Activated T-helper 1 cell treated with anti-CD3 and anti-CD28 coated beads, Interleukin-2, amount 50 U/mL, for 16 hours (primary cell): ENCODE data around the gene CHST9.
"Not testable (repeated sequence)": the region's sequence is repeated elsewhere in the genome, so short reads cannot be mapped to it uniquely, and the experiment has no call there.

ENCODE experiments used
- DNase-seq, 2 donors: peaks; one replicate each; pipeline ENCODE4 v3.0.0-alpha.2; 2020; ENCODE audit warnings: low read depth in 1 of 2, low spot score in 1 of 2

Gene CHST9

DNA sequence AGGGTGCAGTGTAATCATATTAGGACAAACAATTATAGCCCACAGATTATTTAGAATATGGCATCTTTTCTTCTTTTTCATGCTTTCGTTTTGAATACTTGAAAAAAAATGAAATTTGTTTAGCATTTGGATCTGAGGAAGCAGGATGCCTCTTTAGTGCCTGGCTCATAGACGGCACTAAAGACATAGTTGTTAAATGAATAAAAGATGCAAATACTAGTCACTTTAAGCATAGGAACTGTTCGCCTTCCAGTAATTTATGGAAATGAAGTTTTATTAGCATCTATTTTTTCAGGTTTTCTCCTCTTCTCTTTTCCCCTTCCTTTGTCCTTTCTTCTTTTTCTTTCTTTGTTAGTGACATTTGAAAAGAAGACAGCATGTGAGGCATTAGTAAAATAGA, 80.4 kb downstream of the CHST9 start:
- DNase-seq: no peak

DNA sequence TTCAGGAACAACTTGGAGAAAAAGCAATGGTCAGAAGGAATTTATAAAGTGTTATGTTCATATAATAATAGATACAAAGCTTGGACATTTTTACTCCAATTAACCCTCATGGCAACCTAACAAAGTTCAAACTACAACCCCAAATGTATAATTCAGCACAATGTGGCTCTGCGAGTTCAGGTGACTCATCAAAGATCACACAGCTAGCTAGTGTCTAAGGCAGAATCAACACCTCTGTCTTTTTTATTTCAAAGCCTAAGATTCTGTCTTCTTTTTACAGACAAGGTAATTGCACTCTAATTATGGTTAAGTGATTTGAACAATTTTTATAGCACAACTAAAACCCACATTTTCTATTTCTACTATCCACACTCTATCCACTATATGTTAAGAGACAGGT, 90.5 kb downstream of the CHST9 start:
- DNase-seq: no peak

- DNase-seq: not testable (repeated sequence)
Measured at GRCh38 chr18:27093290-27093689, 91.8 kb downstream of the CHST9 start.

GRCh38 chr18:27081701-27082100, 103.4 kb downstream of the CHST9 start:
- DNase-seq: no peak

DNA sequence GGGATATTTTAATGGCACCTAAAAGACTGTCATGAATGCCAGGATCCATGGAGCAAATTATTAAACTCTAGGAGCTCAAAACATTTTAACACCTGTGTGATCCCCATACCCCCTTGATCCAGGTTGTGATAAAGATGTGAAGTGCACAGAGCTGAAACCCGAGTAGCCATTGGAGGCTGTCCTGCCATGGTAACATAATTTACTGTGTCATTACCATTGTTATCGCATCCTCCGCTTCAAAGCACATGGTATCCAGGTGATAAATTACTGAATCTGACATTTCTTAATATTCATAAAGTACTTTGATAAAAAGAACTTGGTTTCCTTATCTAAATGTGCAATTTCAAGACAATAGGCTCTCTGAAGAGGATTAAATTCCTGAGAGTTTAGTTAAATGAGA, 109.3 kb downstream of the CHST9 start:
- no peak for DNase-seq

DNA sequence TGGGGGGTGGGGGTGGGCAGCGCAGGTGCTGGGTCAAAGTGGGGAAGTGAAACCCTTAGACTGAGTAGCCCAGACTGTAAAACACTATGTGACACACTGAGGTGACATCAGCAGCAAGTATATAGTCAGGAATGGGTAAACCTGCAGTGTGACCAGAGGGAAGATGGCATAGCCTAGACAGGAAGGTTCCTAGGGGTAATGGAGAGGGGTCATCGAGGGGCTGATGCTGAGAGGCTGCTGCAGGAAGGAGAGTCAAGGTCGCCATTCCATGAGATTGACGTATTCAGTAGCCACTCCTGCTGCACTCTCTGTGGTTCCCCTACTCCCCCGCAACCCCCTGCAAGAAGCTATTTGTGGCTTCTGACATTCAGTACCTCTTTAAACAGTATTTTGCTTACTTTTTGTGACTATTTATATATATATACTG, 111.7 kb downstream of the CHST9 start:
- DNase-seq: no peak

DNA sequence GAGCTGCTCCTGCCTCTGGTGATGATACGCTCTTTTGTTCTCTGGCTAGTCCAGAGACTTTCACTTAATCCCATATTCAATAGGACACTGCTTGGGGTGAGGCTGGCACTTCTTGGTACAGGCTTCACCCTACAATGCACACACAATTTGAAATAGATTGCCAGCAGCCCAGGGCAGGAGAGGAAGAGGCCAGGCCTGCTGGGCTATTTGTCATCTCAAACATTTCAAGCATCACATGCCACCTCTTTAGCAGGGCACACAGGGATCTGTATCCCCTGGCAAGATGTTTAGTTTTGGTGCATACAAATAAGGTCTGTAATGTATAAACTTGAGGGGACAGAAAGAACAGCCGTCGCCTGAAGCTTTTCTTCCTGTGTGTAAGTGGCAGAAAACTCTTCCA, 120.4 kb downstream of the CHST9 start:
- DNase-seq: no peak

- DNase-seq: no peak
Measured at GRCh38 chr18:27062802-27063201, 122.3 kb downstream of the CHST9 start.

DNA sequence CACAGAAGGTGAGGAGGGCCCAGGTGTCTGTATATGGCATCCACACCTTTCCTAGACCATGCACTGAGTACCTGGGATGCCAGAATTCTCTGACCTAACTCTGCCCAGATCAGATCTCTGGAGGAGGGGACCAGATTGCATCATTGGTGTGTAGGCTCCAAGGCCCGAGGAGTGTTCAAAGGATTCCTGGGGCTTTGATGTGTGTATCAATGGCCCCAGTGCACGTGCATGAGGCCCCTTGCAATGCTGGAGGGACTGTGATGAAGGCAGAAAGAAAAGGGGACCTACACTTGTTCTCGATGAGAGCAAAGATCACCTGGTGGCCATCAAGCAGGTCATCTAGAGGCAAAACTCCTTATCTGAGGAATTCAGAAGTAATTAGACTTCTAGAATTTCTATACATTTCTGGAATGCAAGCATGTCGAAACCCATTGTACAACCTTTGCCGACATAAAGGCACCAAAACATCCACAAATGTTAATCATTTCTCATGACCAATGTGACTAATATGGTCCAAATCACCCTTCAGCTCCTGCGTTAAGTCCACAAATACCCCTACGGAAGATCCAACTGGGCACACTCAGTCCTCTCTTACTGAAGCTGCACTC, 123.5 kb downstream of the CHST9 start:
- no peak for DNase-seq

GRCh38 chr18:27057519-27058234, 127.4 kb downstream of the CHST9 start:
- no peak for DNase-seq

- no peak for DNase-seq
Measured at GRCh38 chr18:27054926-27055325, 130.2 kb downstream of the CHST9 start.

DNA sequence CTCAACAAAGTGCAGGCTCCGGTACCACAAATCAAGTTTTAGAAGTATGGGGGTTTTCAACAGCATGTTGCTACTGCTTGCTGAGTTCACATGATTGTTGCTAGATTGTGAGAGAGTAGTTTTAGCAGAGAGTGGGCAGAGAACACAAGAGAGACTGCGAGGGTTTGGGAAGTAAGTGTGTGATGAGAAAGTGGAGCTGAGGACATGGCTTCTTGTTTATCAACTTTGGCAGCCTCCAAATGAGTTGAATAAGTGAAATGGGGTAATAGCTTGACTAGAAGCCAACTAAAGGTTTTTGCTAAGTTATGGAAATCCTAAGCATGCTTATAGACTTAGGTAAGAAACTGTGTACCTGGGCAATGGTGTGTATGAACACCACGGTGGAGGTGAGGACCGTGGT, 135.1 kb downstream of the CHST9 start:
- DNase-seq: no peak

GRCh38 chr18:27045342-27045741, 139.8 kb downstream of the CHST9 start:
- DNase-seq: no peak

GRCh38 chr18:27042177-27042576, 142.9 kb downstream of the CHST9 start:
- no peak for DNase-seq

DNA sequence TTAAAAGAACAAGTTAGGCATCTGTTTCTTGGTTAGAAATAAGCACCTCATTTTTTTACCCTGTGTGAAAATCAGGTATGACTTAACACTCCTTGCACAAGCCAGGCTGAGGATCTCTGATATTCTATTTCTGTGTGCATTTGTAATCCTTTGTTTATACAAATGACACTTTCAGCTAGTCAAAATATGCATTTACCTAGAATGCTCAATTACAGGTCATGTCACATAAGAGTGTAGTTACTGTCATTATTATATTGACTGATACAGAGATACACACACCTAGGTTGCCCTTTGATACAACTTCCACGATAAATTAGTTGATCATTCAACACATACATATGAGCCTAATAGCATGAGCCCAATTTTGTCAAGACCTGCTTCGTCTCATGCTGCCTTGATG, 144.3 kb downstream of the CHST9 start:
- DNase-seq: no peak

DNA sequence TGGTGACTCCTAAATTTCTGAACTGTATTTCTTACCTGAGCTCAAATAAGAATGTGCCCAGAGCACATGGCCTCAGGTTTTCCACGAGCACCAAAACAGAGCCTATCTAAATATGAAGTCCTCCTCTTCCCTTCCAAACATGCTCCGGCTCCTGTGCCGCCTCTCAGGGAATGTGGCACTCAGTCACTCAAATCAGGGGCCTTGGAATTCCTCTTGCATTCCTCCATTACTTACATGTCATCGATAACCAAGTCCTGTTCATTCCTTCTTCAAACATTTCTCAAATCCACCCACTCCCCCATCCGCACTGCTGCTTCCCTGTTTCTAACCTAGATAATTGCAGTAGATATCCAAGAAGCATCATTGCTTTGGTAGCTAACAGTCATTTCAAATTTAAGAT, 151.4 kb downstream of the CHST9 start:
- DNase-seq: no peak

GRCh38 chr18:27030421-27030820, 154.7 kb downstream of the CHST9 start:
- no peak for DNase-seq

- DNase-seq: no peak
Measured at GRCh38 chr18:27022477-27022876, 162.6 kb downstream of the CHST9 start.

- no peak for DNase-seq
Measured at GRCh38 chr18:27017901-27018500, 167.1 kb downstream of the CHST9 start.

GRCh38 chr18:27014841-27015240, 170.3 kb downstream of the CHST9 start:
- no peak for DNase-seq

DNA sequence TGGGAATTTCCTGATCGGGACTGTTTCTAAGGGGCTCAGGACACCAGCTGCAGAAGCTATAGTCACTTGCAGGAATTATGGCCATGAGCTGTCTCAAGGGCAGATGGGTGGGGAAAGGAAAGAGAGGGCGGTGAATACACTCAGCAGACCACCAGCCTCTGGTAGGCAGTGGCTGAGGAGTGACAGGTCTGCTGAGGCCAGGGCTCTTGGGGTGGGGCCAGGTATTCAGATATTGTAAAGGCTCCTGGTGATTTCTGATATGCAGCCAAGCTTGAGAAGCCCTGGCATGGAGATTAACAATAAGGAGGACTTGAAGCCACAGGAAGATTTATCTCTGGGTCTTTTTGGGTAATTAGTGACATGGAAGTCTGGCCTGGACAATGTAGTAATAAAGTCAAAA, 174.3 kb downstream of the CHST9 start:
- DNase-seq: no peak

DNA sequence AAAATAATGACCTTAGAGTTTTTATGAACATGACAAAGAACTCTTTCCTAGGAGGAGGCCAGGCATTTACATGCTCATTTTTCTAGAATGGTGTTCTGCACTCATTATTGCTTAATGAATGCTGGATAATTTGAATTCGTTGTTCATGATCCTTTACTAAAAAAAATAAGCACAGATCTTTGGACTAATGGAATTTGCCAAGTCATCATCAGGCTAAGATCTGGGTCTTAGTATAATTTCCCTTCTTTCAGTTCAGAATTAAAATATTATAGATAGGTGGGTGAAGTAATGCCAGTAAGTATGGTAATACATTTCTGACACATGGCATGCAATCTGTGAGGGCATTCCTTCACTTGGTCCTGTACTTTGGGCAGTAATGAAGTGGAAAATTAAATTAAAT, 175.8 kb downstream of the CHST9 start:
- DNase-seq: no peak

DNA sequence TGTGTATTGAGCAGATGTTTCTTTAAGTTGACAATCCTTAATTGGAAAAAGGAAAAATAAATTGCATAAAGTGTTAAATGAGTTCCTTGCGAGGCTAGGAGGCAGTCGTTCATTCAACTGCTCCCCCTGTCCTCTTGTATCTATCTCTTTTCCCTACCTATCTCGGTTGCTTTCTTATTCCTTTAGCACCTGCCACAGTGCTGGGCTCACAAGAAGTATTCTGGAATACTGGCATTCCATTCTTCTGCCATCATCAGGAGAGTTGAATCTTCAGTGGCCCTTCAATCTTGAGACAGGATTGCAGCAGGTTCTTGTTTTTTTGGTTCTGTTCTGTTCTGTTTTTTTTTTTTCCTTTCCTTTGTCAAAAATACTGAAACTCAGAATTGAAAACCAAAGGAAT, 176.5 kb downstream of the CHST9 start:
- DNase-seq: no peak
